PFSK-1 (cell line): ENCODE measurements around the gene ADCY6.

ENCODE experiments used
- POLR2AphosphoS5 ChIP-seq: IDR thresholded peaks from 2 replicates; pipeline ENCODE4 v1.6.1; 2012; ENCODE audit warnings: low read depth, mild to moderate bottlenecking, control low read depth, low read length, moderate library complexity
- SIN3A ChIP-seq: IDR thresholded peaks from 2 replicates; pipeline ENCODE4 v1.6.1; 2012; ENCODE audit warnings: mild to moderate bottlenecking, low read length, moderate library complexity, borderline replicate concordance; ENCODE audit not compliant: insufficient read depth

- no peak for TF ChIP-seq SIN3A
- no peak for TF ChIP-seq POLR2AphosphoS5
Observed at GRCh38 chr12:48789858-48790326, 1.0 kb upstream of the ADCY6 start.
